ENCODE measurements around the gene BTBD1. TPM values are rescaled to one million over a fixed set of nuclear protein-coding genes. Genes with fewer than 3 reads are reported as not detected.

The BTBD1 gene
- polyA plus RNA-seq, 2 of the 4 experiments (the other 2 are of a cell fraction): 53.1 to 95.8 TPM

- CTCF ChIA-PET: interaction anchor here (1.3 kb wide), 1 partner anchor 22 kb away, joined by 3 read pairs; no protein-coding TSS in a partner anchor
- no peak for DNase-seq (ENCODE audit: low read depth in 1 of 2, low spot score in 1 of 2)
- WGBS (ENCODE audit: missing lambda C conversion rate): 92% methylated on average over 5 of the region's 5 CpGs
- TF ChIP-seq ZNF302 (CRISPR knock-in tag; IDR thresholded peaks at IDR 0.05) (no peak), SREBF2 (IDR thresholded peaks at IDR 0.05) (no peak), HMGXB4 (CRISPR knock-in tag; IDR thresholded peaks at IDR 0.05; ENCODE audit: borderline replicate concordance) (no peak), CBX8 (IDR thresholded peaks at IDR 0.05) (no peak), RAD21 (conservative IDR thresholded peaks at IDR 0.05 in 1 of 2, IDR thresholded peaks at IDR 0.05 in 1 of 2) (no peak), NPAS2 (CRISPR knock-in tag; IDR thresholded peaks at IDR 0.05; ENCODE audit: borderline replicate concordance) (no peak)
- no peak for ATAC-seq
- no peak overlapping the region for H3K4me2 ChIP-seq
- no peak overlapping the region for H3K27ac ChIP-seq
- no peaks in the 10 kb centered on the region for H3K4me1 ChIP-seq
- FAIRE-seq: no peak
- POLR2A ChIA-PET: no interaction called here
- no peaks in the 10 kb centered on the region for H3K9me3 ChIP-seq
- no peak overlapping the region for H3K4me3 ChIP-seq
These were observed 88.6 kb downstream of the BTBD1 start for GRCh38 chr15:82978438-82978837.

- ChIA-PET POLR2A (interaction anchor here (1.0 kb wide), 1 partner anchor 9 kb away, joined by 5 read pairs; the partner anchor contains the start of gene RAMAC), CTCF (interaction anchor here (0.7 to 2.1 kb wide), 3 partner anchors 9 to 1576 kb away, joined by 3 to 6 read pairs (median 5); partner anchors contain the start of gene RAMAC)
- TF ChIP-seq ZSCAN20 (CRISPR knock-in tag; IDR thresholded peaks at IDR 0.05): no peak
- no peak for TF ChIP-seq POLR2A (IDR thresholded peaks at IDR 0.05; ENCODE audit: low read length)
- TF ChIP-seq ZC3H11A (IDR thresholded peaks at IDR 0.05): no peak
- TF ChIP-seq JUN (IDR thresholded peaks at IDR 0.05): no peak
- no peak for TF ChIP-seq CTCF (IDR thresholded peaks at IDR 0.05)
- TF ChIP-seq ZFP36 (IDR thresholded peaks at IDR 0.05; ENCODE audit: borderline replicate concordance, partially characterized antibody): no peak
- no peak for TF ChIP-seq HDAC2 (IDR thresholded peaks at IDR 0.05)
- no peak for TF ChIP-seq RARB (CRISPR knock-in tag; IDR thresholded peaks at IDR 0.05)
- no peak for TF ChIP-seq CHD4 (IDR thresholded peaks at IDR 0.05; ENCODE audit: borderline replicate concordance)
- TF ChIP-seq FOXS1 (CRISPR knock-in tag; IDR thresholded peaks at IDR 0.05): no peak
- no peak for TF ChIP-seq HES2 (IDR thresholded peaks at IDR 0.05)
- no peak for TF ChIP-seq RNF2 (IDR thresholded peaks at IDR 0.05; ENCODE audit: borderline replicate concordance, low read depth)
- no peak for TF ChIP-seq POLR2AphosphoS2 (conservative IDR thresholded peaks at IDR 0.05; ENCODE audit: low read length)
- no peak for TF ChIP-seq NR3C1 (IDR thresholded peaks at IDR 0.05)
- no peak for TF ChIP-seq REST (IDR thresholded peaks at IDR 0.05)
- TF ChIP-seq FOSB (CRISPR knock-in tag; IDR thresholded peaks at IDR 0.05): no peak
- no peak for TF ChIP-seq HOXB13 (CRISPR knock-in tag; IDR thresholded peaks at IDR 0.05; ENCODE audit: low read depth)
- WGBS (ENCODE audit: missing lambda C conversion rate): 58% methylated on average over 1 of the region's 1 CpG
- no peak for FAIRE-seq
- Histone ChIP-seq H3K4me1 (no peaks in the 10 kb centered on the region), H3K4me2 (no peak overlapping the region), H3K4me3 (no peak overlapping the region), H3K9me3 (no peaks in the 10 kb centered on the region), H3K27ac (no peak overlapping the region)
- no peak for DNase-seq (ENCODE audit: low read depth in 1 of 2, low spot score in 1 of 2)
- ATAC-seq: no peak
These were observed 90.0 kb downstream of the BTBD1 start for GRCh38 chr15:82977076-82977475.

All from A549 (cell line).